ENCODE data around the gene ZC3H6. TPM values are rescaled to one million over a fixed set of nuclear protein-coding genes. Genes with fewer than 3 reads are reported as not detected.

Gene ZC3H6
- total and polyA plus RNA-seq, 2 of the 13 experiments (the other 11 are each of a cell fraction or from before 2014, with no cell fraction given): 0.71 to 0.93 TPM

DNA sequence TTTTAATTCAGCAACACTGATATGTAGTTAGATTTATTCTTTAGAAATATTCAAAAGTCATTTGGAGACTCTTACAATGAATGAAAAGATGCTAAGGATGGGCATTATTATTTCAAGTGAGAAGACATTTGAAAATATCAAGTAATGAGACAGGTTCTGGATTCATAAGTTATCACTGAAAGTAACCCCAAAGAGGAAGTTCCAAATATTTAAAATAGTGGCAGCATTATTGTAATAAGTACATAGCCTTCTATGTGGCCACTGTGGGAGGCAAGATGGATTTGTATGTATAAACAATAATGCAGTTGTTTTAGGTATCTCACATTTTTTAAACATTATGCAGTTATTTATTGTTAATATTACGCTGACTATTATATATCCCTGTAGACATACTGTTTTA is 29.7 kb downstream of the ZC3H6 start:
- Histone ChIP-seq H3K4me2 (ENCODE audit: low read depth, low read length) (no peak overlapping the region), H4K20me1 (ENCODE audit: insufficient read depth, low read length) (no peaks in the 10 kb centered on the region), H3K36me3 (replicated peaks in 1 of 2; ENCODE audit: control insufficient read depth in 1 of 2, insufficient read depth in 2 of 2, low read length in 2 of 2) (no peaks in the 10 kb centered on the region), H2AFZ (ENCODE audit: low read length) (no peak overlapping the region), H3K27ac (ENCODE audit: extremely low read length, insufficient read depth, low read length) (no peak overlapping the region), H3K27me3 (ENCODE audit: control insufficient read depth in 1 of 2, insufficient read depth in 2 of 2, low read length in 2 of 2) (no peaks in the 10 kb centered on the region), H3K79me2 (ENCODE audit: insufficient read depth, low read length) (no peaks in the 10 kb centered on the region), H3K4me3 (replicated peaks in 1 of 3; ENCODE audit: insufficient read depth in 1 of 3, low read depth in 2 of 3, low read length in 3 of 3) (no peak overlapping the region), H3K9me3 (ENCODE audit: low read length) (no peaks in the 10 kb centered on the region), H3K4me1 (ENCODE audit: insufficient read depth, low read length) (0 out of 2 replicates have a peak, but pooled peaks cover 6% of the 10 kb centered on the region), H3K9ac (ENCODE audit: insufficient read depth, low read depth, low read length) (no peak overlapping the region)
- DNase-seq (ENCODE audit: low spot score): no peak
- in situ Hi-C loops (cut with HindIII; ENCODE audit: extremely low pct_ligation_motif_present, low pct_unique_long_range_greater_than_20kb): no loop called here
- TF ChIP-seq, protein P1, sequence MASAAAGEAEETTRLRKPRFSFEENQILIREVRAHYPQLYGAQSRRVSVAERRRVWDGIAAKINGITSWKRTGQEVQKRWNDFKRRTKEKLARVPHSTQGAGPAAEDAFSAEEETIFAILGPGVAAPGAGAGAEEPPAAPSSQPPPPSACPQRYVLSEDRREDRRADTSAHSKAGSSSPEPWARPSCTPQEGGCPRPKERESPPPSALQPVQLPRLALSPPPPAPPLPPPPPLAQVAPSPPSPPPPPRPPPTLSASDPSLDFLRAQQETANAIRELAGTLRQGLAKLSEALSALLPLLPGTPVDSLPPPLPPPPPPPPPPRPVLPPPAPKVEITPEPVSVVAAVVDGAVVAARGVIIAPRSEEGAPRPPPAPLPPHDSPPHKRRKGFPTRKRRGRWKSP (CRISPR knock-in tag; IDR thresholded peaks at IDR 0.05): no peak
- TF ChIP-seq ZNF180 (CRISPR knock-in tag; IDR thresholded peaks at IDR 0.05; ENCODE audit: borderline replicate concordance, low read depth) (no peak), ZNF776 (CRISPR knock-in tag; IDR thresholded peaks at IDR 0.05) (no peak), KDM5A (IDR thresholded peaks at IDR 0.05; ENCODE audit: borderline replicate concordance, low read length) (no peak), HDAC2 (CRISPR knock-in tag; IDR thresholded peaks at IDR 0.05) (no peak)
- TF ChIP-seq, protein P2, sequence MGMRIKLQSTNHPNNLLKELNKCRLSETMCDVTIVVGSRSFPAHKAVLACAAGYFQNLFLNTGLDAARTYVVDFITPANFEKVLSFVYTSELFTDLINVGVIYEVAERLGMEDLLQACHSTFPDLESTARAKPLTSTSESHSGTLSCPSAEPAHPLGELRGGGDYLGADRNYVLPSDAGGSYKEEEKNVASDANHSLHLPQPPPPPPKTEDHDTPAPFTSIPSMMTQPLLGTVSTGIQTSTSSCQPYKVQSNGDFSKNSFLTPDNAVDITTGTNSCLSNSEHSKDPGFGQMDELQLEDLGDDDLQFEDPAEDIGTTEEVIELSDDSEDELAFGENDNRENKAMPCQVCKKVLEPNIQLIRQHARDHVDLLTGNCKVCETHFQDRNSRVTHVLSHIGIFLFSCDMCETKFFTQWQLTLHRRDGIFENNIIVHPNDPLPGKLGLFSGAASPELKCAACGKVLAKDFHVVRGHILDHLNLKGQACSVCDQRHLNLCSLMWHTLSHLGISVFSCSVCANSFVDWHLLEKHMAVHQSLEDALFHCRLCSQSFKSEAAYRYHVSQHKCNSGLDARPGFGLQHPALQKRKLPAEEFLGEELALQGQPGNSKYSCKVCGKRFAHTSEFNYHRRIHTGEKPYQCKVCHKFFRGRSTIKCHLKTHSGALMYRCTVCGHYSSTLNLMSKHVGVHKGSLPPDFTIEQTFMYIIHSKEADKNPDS (CRISPR knock-in tag; IDR thresholded peaks at IDR 0.05): no peak
- intact Hi-C loops (cut with micrococcal nuclease; ENCODE audit: unreplicated experiment): no loop called here
- WGBS (ENCODE audit: low lambda C conversion rate): 100% methylated on average over 1 of the region's 1 CpG
- ATAC-seq: no peak
- BruUV-seq (replicated peaks): no TSS peak
- ChIA-PET POLR2A (no interaction called here), CTCF (ENCODE audit: low intra/inter-chr PET ratio, low total read pairs) (no interaction called here)
- FAIRE-seq: no peak
